A673 (cell line): ENCODE results near the gene CATSPERD. TPM values are rescaled to one million over a fixed set of nuclear protein-coding genes. Genes with fewer than 3 reads are reported as not detected.

Experiments
- BruUV-seq: library from RNA; stranded (reverse); fragments of 400-500 nt; replicated peaks from 2 replicates; lab custom pipeline; 2021; lab: Mats Ljungman, UMichigan
- CTCF ChIA-PET: fragments of 300-600 bp; sonication (Branson Sonifier 250); formaldehyde crosslinking; loops from one replicate; lab custom pipeline; 2022; ENCODE audit warnings: antibody characterized with exemption; lab: Charles Lee
- POLR2A ChIA-PET: fragments of 300-600 bp; sonication (Branson Sonifier 250); formaldehyde crosslinking; loops from one replicate; lab custom pipeline; 2022; ENCODE audit warnings: antibody characterized with exemption; ENCODE audit not compliant: low non-redundant PET; lab: Charles Lee
- DNase-seq: peaks from one replicate; pipeline ENCODE4 v3.0.0-alpha.2; 2015; ENCODE audit warnings: low spot score
- H3K27ac ChIP-seq: fragments of 200-600 bp; sonication (generic); 2 replicates; pipeline ENCODE4 v1.5.1; 2016; ENCODE audit warnings: mixed run types, low read depth, mild to moderate bottlenecking, mixed read lengths, antibody characterized with exemption, low read length; ENCODE audit not compliant: poor library complexity, severe bottlenecking
- H3K27me3 ChIP-seq: fragments of 200-600 bp; sonication (generic); replicated peaks from 2 replicates; pipeline ENCODE4 v1.6.1; 2017; ENCODE audit warnings: mixed run types, low read depth, mild to moderate bottlenecking, mixed read lengths, antibody characterized with exemption, low read length; ENCODE audit not compliant: insufficient read depth, poor library complexity
- H3K36me3 ChIP-seq: fragments of 200-600 bp; sonication (generic); 2 replicates; pipeline ENCODE4 v1.6.1; 2016; ENCODE audit warnings: mixed run types, mild to moderate bottlenecking, mixed read lengths, antibody characterized with exemption, low read length; ENCODE audit not compliant: insufficient read depth, poor library complexity, severe bottlenecking
- H3K4me1 ChIP-seq: fragments of 200-600 bp; sonication (generic); 2 replicates; pipeline ENCODE4 v1.6.1; 2017; ENCODE audit warnings: mixed run types, mild to moderate bottlenecking, mixed read lengths, antibody characterized with exemption, low read length; ENCODE audit not compliant: insufficient read depth, poor library complexity, severe bottlenecking
- H3K4me3 ChIP-seq: fragments of 200-600 bp; sonication (generic); 2 replicates; pipeline ENCODE4 v1.5.1; 2016; ENCODE audit warnings: low read depth, mixed run types, mild to moderate bottlenecking, mixed read lengths, low read length; ENCODE audit not compliant: poor library complexity, severe bottlenecking
- H3K9me3 ChIP-seq: fragments of 200-600 bp; sonication (generic); 2 replicates; pipeline ENCODE4 v1.6.1; 2016; ENCODE audit warnings: mixed run types, low read depth, mild to moderate bottlenecking, mixed read lengths, antibody characterized with exemption, low read length; ENCODE audit not compliant: poor library complexity, severe bottlenecking
- CTCF ChIP-seq: fragments of 300-800, 200-600 bp; sonication (generic); conservative IDR thresholded peaks from 2 replicates; pipeline ENCODE4 v1.5.1; 2017; ENCODE audit warnings: low read depth, mild to moderate bottlenecking, antibody characterized with exemption, low read length, moderate library complexity, mixed read lengths
- EZH2 ChIP-seq: fragments of 200-600 bp; sonication (generic); IDR thresholded peaks from 2 replicates; pipeline ENCODE4 v1.6.1; 2017; ENCODE audit warnings: borderline replicate concordance, low read depth, mild to moderate bottlenecking, mixed read lengths, antibody characterized with exemption, low read length; ENCODE audit not compliant: poor library complexity, severe bottlenecking
- intact Hi-C: fragments of 100-400 bp; cut with micrococcal nuclease; formaldehyde crosslinking; loops from one replicate; pipeline ENCODE4 v1.10.0; 2022; ENCODE audit not compliant: unreplicated experiment
- total RNA-seq: library from RNA; stranded (reverse); gene quantifications from 2 replicates; pipeline ENCODE4 v1.2.3, GENCODE V29; 2021

The CATSPERD gene
- total RNA-seq, 1 experiment from 2014 or later: not detected

GRCh38 chr19:5790559-5791520 lies 70.4 kb downstream of the CATSPERD start, which contains the start of gene DUS3L:
TSS of gene DUS3L (minus strand) at chr19:5791163. CDS start at chr19:5791141, 22 bp downstream.
- H3K27me3 ChIP-seq: no peaks in the 10 kb centered on the region
- TF ChIP-seq EZH2: no peak
- intact Hi-C loops: no loop called here
- H3K27ac ChIP-seq: peak within 1 kb of the TSS; percentile 98
- POLR2A ChIA-PET: no interaction called here
- H3K4me3 ChIP-seq: peak within 1 kb of the TSS; percentile 72
- DNase-seq: peak; percentile 99
- CTCF ChIA-PET: interaction anchor here (0.6 to 1.3 kb wide), 2 partner anchors 11 to 13 kb away, joined by 5 read pairs; no protein-coding TSS in a partner anchor
- H3K9me3 ChIP-seq: no peaks in the 10 kb centered on the region
- H3K36me3 ChIP-seq: peaks cover 41% of the 10 kb centered on the region
- H3K4me1 ChIP-seq: peaks cover 7% of the 10 kb centered on the region
- TSS peak; percentile 85 for BruUV-seq

- Histone ChIP-seq H3K36me3 (peaks cover 30% of the 10 kb centered on the region), H3K4me3 (no peak overlapping the region), H3K4me1 (peaks cover 7% of the 10 kb centered on the region), H3K27me3 (no peaks in the 10 kb centered on the region), H3K9me3 (no peaks in the 10 kb centered on the region), H3K27ac (no peak overlapping the region)
- ChIA-PET POLR2A (interaction anchor here (0.7 kb wide), 1 partner anchor 180 kb away, joined by 10 read pairs; no protein-coding TSS in a partner anchor), CTCF (no interaction called here)
- intact Hi-C loops: no loop called here
- DNase-seq: no peak
- BruUV-seq: no TSS peak
- no peak for TF ChIP-seq CTCF
- TF ChIP-seq EZH2: no peak
Observed at GRCh38 chr19:5792224-5792623, 71.8 kb downstream of the CATSPERD start.

- Histone ChIP-seq H3K4me3 (no peak overlapping the region), H3K9me3 (no peaks in the 10 kb centered on the region), H3K4me1 (peaks cover 7% of the 10 kb centered on the region), H3K27ac (no peak overlapping the region), H3K27me3 (no peaks in the 10 kb centered on the region), H3K36me3 (peaks cover 20% of the 10 kb centered on the region)
- CTCF ChIA-PET: interaction anchor here (0.6 to 1.1 kb wide), 5 partner anchors 11 to 373 kb away, joined by 3 to 19 read pairs (median 3); no protein-coding TSS in a partner anchor
- no peak for DNase-seq
- POLR2A ChIA-PET: interaction anchor here (0.5 kb wide), 1 partner anchor 61 kb away, joined by 4 read pairs; no protein-coding TSS in a partner anchor
- TF ChIP-seq CTCF (no peak), EZH2 (no peak)
- no TSS peak for BruUV-seq
- intact Hi-C loops: no loop called here
Observed at GRCh38 chr19:5793188-5793587, 72.8 kb downstream of the CATSPERD start.
